Measurements from ENCODE around the gene CFAP119. TPM values are rescaled to one million over a fixed set of nuclear protein-coding genes. Genes with fewer than 3 reads are reported as not detected.

Gene CFAP119
- total RNA-seq, 2 donors from 2014 or later, result 6.9 to 12.6 TPM

GRCh38 chr16:30748634-30749445, 13.0 kb downstream of the CFAP119 start:
- Histone ChIP-seq H3K36me3 (ENCODE audit: control insufficient read depth, insufficient read depth, low read length) (peaks cover 54% of the 10 kb centered on the region), H3K27ac (ENCODE audit: low read depth, low read length) (no peak overlapping the region), H3K9ac (ENCODE audit: extremely low read depth, low read length, poor library complexity, severe bottlenecking) (peak overlapping the region; percentile 30), H3K9me3 (ENCODE audit: control insufficient read depth, low read length) (no peaks in the 10 kb centered on the region), H3K27me3 (ENCODE audit: control insufficient read depth, insufficient read depth, low read length, poor library complexity, severe bottlenecking) (no peaks in the 10 kb centered on the region), H3K4me3 (ENCODE audit: low read length) (peak overlapping the region; percentile 75), H3K4me1 (ENCODE audit: control insufficient read depth, insufficient read depth, low read length) (no peaks in the 10 kb centered on the region)
- Mint-ChIP-seq H3K4me1 (peaks cover 5% of the 10 kb centered on the region), H3K27ac (peak overlapping the region; percentile 95), H3K9me3 (no peaks in the 10 kb centered on the region), H3K4me3 (peak overlapping the region; percentile 86), H3K27me3 (ENCODE audit: insufficient read depth) (no peaks in the 10 kb centered on the region), H3K36me3 (ENCODE audit: low read depth) (peaks cover 40% of the 10 kb centered on the region)
- TF ChIP-seq CTCF (conservative IDR thresholded peaks at IDR 0.05), result no peak
- peak; percentile 49 for DNase-seq
- 0 to 18% methylated on average over 5 to 31 of the region's 36 CpGs for WGBS, 2 experiments (ENCODE audit: insufficient coverage in 1 of 2, insufficient read length in 1 of 2)

GRCh38 chr16:30747799-30748633, 13.8 kb downstream of the CFAP119 start, which contains the start of gene PHKG2:
Gene PHKG2 (plus strand): TSS chr16:30748425. CDS start chr16:30748821, 396 bp downstream.
- Histone ChIP-seq H3K36me3 (ENCODE audit: control insufficient read depth, insufficient read depth, low read length) (peaks cover 50% of the 10 kb centered on the region), H3K9me3 (ENCODE audit: control insufficient read depth, low read length) (no peaks in the 10 kb centered on the region), H3K4me1 (ENCODE audit: control insufficient read depth, insufficient read depth, low read length) (no peaks in the 10 kb centered on the region), H3K27me3 (ENCODE audit: control insufficient read depth, insufficient read depth, low read length, poor library complexity, severe bottlenecking) (no peaks in the 10 kb centered on the region), H3K9ac (ENCODE audit: extremely low read depth, low read length, poor library complexity, severe bottlenecking) (peak within 1 kb of the TSS; percentile 56), H3K4me3 (ENCODE audit: low read length) (peak within 1 kb of the TSS; percentile 75), H3K27ac (ENCODE audit: low read depth, low read length) (no peak within 1 kb of the TSS)
- DNase-seq, result peak; percentile 100
- Mint-ChIP-seq H3K4me1 (peaks cover 5% of the 10 kb centered on the region), H3K9me3 (no peaks in the 10 kb centered on the region), H3K36me3 (ENCODE audit: low read depth) (peaks cover 42% of the 10 kb centered on the region), H3K4me3 (peak within 1 kb of the TSS; percentile 86), H3K27ac (peak within 1 kb of the TSS; percentile 95), H3K27me3 (ENCODE audit: insufficient read depth) (no peaks in the 10 kb centered on the region)
- WGBS, 2 experiments (ENCODE audit: insufficient coverage in 1 of 2, insufficient read length in 1 of 2), result 9 to 16% methylated on average over 34 to 59 of the region's 60 CpGs
- no peak for TF ChIP-seq CTCF (conservative IDR thresholded peaks at IDR 0.05)

GRCh38 chr16:30747331-30747730, 14.5 kb downstream of the CFAP119 start:
- Histone ChIP-seq H3K27ac (ENCODE audit: low read depth, low read length) (no peak overlapping the region), H3K4me1 (ENCODE audit: control insufficient read depth, insufficient read depth, low read length) (no peaks in the 10 kb centered on the region), H3K9ac (ENCODE audit: extremely low read depth, low read length, poor library complexity, severe bottlenecking) (peak overlapping the region; percentile 56), H3K27me3 (ENCODE audit: control insufficient read depth, insufficient read depth, low read length, poor library complexity, severe bottlenecking) (no peaks in the 10 kb centered on the region), H3K9me3 (ENCODE audit: control insufficient read depth, low read length) (no peaks in the 10 kb centered on the region), H3K4me3 (ENCODE audit: low read length) (peak overlapping the region; percentile 75), H3K36me3 (ENCODE audit: control insufficient read depth, insufficient read depth, low read length) (peaks cover 48% of the 10 kb centered on the region)
- no peak for DNase-seq
- H3K27me3 Mint-ChIP-seq (ENCODE audit: insufficient read depth), result no peaks in the 10 kb centered on the region
- no peaks in the 10 kb centered on the region for H3K9me3 Mint-ChIP-seq
- WGBS, 2 experiments (ENCODE audit: insufficient coverage in 1 of 2, insufficient read length in 1 of 2), result 74% methylated on average over 2 to 3 of the region's 3 CpGs
- peak overlapping the region; percentile 86 for H3K4me3 Mint-ChIP-seq
- H3K36me3 Mint-ChIP-seq (ENCODE audit: low read depth), result peaks cover 42% of the 10 kb centered on the region
- peak overlapping the region; percentile 95 for H3K27ac Mint-ChIP-seq
- TF ChIP-seq CTCF (conservative IDR thresholded peaks at IDR 0.05), result no peak
- H3K4me1 Mint-ChIP-seq, result peaks cover 5% of the 10 kb centered on the region

Measured in endodermal cell (in vitro differentiated cells).